Endothelial cell of umbilical vein (primary cell): ENCODE data around the gene MAFB.

Experiments
- CTCF ChIP-seq, 2 donors: IDR thresholded peaks; 1 replicate in 1 of 2; 2 replicates in 1 of 2; pipeline ENCODE4 v1.5.1; 2011; ENCODE audit warnings: low read length in 2 of 2, mild to moderate bottlenecking in 2 of 2, moderate library complexity in 2 of 2, control low read depth in 1 of 2, inconsistent platforms in 1 of 2, low read depth in 1 of 2; ENCODE audit not compliant: insufficient read depth in 1 of 2; ENCODE audit errors: extremely low read depth in 1 of 2
- MYC ChIP-seq: IDR thresholded peaks from one replicate; pipeline ENCODE4 v1.6.1; 2011; ENCODE audit warnings: mild to moderate bottlenecking, low read depth, low read length
- POLR2A ChIP-seq: IDR thresholded peaks from 2 replicates; pipeline ENCODE4 v1.6.1; 2012; ENCODE audit warnings: low read depth, mild to moderate bottlenecking, control low read depth, low read length
- POLR2AphosphoS5 ChIP-seq: IDR thresholded peaks from 2 replicates; pipeline ENCODE4 v1.6.1; 2012; ENCODE audit warnings: low read depth, mild to moderate bottlenecking, control low read depth, low read length, moderate library complexity; ENCODE audit not compliant: insufficient read depth

- TF ChIP-seq POLR2A (no peak), POLR2AphosphoS5 (no peak), CTCF (IDR thresholded peaks at IDR 0.05; ENCODE audit: extremely low read depth in 1 of 2, insufficient read depth in 1 of 2, low read depth in 1 of 2, low read length in 2 of 2) (no peak), MYC (no peak)
These were observed 18.8 kb downstream of the MAFB start for GRCh38 chr20:40670253-40670652.
